Epithelial cell of proximal tubule (primary cell): ENCODE data around the gene NAA15. TPM values are rescaled to one million over a fixed set of nuclear protein-coding genes. Genes with fewer than 3 reads are reported as not detected.
"Not testable (repeated sequence)": the region's sequence is repeated elsewhere in the genome, so short reads cannot be mapped to it uniquely, and the experiment has no call there.

ENCODE experiments used
- DNase-seq: peaks from one replicate; pipeline ENCODE4 v3.0.0-alpha.2; 2011; ENCODE audit warnings: low read depth
- H3K4me3 ChIP-seq: 2 replicates; pipeline ENCODE4 v1.5.1; 2011; ENCODE audit warnings: low read depth, mild to moderate bottlenecking, low read length
- CTCF ChIP-seq: conservative IDR thresholded peaks from 2 replicates; pipeline ENCODE4 v1.5.1; 2012; ENCODE audit warnings: low read depth, mild to moderate bottlenecking, low read length
- total RNA-seq: library from RNA; depleted of rRNA; stranded (reverse); fragments of >200 nt; gene quantifications from 2 replicates; pipeline ENCODE4 v1.2.3, GENCODE V29; 2015

NAA15 gene
- total RNA-seq, 1 donor from 2014 or later, result 33.7 TPM

DNA sequence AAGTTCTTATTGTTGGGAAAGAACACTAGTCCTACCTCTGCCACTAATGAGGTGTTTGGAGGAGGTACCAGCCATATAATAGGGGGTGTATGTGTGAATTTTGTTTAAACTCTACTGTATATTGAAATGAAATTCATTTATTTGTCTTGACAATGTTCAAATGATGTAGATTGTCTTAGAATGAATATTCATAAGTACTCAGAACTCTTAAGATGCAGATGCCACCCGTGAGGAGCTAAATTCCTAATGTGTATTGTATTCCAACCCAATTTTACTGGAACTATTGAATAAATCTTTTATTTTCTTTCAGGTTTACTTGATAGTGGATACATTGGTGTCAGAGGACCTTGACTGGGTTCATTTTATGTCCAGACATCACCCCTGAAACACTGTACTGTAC lies 88.7 kb downstream of the NAA15 start:
- H3K4me3 ChIP-seq, result no peak overlapping the region
- no peak for DNase-seq
- TF ChIP-seq CTCF, result no peak

- DNase-seq, result no peak
- no peak overlapping the region for H3K4me3 ChIP-seq
- TF ChIP-seq CTCF, result no peak
Observed at GRCh38 chr4:139391731-139392130, 90.4 kb downstream of the NAA15 start.

- no peak for DNase-seq
Observed at GRCh38 chr4:139392797-139393196, 91.5 kb downstream of the NAA15 start.

GRCh38 chr4:139401368-139401767 lies 100.1 kb downstream of the NAA15 start:
- DNase-seq, result no peak
- TF ChIP-seq CTCF, result no peak
- no peak overlapping the region for H3K4me3 ChIP-seq

More at GRCh38 chr4:139392797-139393196, 91.5 kb downstream of the NAA15 start:
- H3K4me3 ChIP-seq, result no peak overlapping the region
- TF ChIP-seq CTCF, result no peak

- H3K4me3 ChIP-seq, result no peak overlapping the region
- no peak for TF ChIP-seq CTCF
- DNase-seq, result no peak
Observed at GRCh38 chr4:139402436-139402835, 101.1 kb downstream of the NAA15 start.

GRCh38 chr4:139403462-139403861 lies 102.2 kb downstream of the NAA15 start:
- no peak for TF ChIP-seq CTCF
- H3K4me3 ChIP-seq, result no peak overlapping the region
- no peak for DNase-seq

- no peak overlapping the region for H3K4me3 ChIP-seq
- no peak for DNase-seq
- no peak for TF ChIP-seq CTCF
Observed at GRCh38 chr4:139410312-139410711, 109.0 kb downstream of the NAA15 start.

GRCh38 chr4:139414671-139415210 lies 113.4 kb downstream of the NAA15 start:
- not testable (repeated sequence) for H3K4me3 ChIP-seq, DNase-seq
